ENCODE results near the gene MFRP. TPM values are rescaled to one million over a fixed set of nuclear protein-coding genes. Genes with fewer than 3 reads are reported as not detected.

MFRP gene
- total and polyA plus RNA-seq, 9 of the 15 experiments (the other 6 are each of a cell fraction or from before 2014, with no cell fraction given): not detected

- peak; percentile 67 for TF ChIP-seq SMC3 (conservative IDR thresholded peaks at IDR 0.05; ENCODE audit: insufficient read depth, low read depth, low read length)
- TF ChIP-seq PTRF (tag; IDR thresholded peaks at IDR 0.05): no peak
- no peak for TF ChIP-seq ZNF584 (CRISPR knock-in tag; IDR thresholded peaks at IDR 0.05; ENCODE audit: low read depth)
- TF ChIP-seq POLR2G (IDR thresholded peaks at IDR 0.05; ENCODE audit: low read depth, low read length): peak; percentile 39
- no peak; a peak in 1 of 4 replicates for TF ChIP-seq HDAC1 (IDR thresholded peaks at IDR 0.05)
- peak; percentile 74 for TF ChIP-seq HNRNPLL (IDR thresholded peaks at IDR 0.05; ENCODE audit: low read depth, low read length, poor library complexity, severe bottlenecking)
- no peak for TF ChIP-seq ZNF384 (IDR thresholded peaks at IDR 0.05; ENCODE audit: low read depth, low read length)
- no peak for TF ChIP-seq ZNF785 (CRISPR knock-in tag; IDR thresholded peaks at IDR 0.05)
- no peak for TF ChIP-seq HNRNPH1 (optimal IDR thresholded peaks at IDR 0.05; ENCODE audit: low read depth, low read length)
- no peak for TF ChIP-seq HDAC6 (IDR thresholded peaks at IDR 0.05; ENCODE audit: low read depth, low read length)
- TF ChIP-seq, protein P1, sequence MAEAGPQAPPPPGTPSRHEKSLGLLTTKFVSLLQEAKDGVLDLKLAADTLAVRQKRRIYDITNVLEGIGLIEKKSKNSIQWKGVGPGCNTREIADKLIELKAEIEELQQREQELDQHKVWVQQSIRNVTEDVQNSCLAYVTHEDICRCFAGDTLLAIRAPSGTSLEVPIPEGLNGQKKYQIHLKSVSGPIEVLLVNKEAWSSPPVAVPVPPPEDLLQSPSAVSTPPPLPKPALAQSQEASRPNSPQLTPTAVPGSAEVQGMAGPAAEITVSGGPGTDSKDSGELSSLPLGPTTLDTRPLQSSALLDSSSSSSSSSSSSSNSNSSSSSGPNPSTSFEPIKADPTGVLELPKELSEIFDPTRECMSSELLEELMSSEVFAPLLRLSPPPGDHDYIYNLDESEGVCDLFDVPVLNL (CRISPR knock-in tag; IDR thresholded peaks at IDR 0.05; ENCODE audit: low read depth): 0 out of 2 replicates have a peak, but pooled peaks have one; percentile 30
- peak; percentile 39; the same call in 1 of the 2 replicates for TF ChIP-seq SOX6 (IDR thresholded peaks at IDR 0.05)
- TF ChIP-seq HOMEZ (CRISPR knock-in tag; IDR thresholded peaks at IDR 0.05): no peak
- peak; percentile 72; the same call in 1 of the 2 replicates for TF ChIP-seq E2F1 (CRISPR knock-in tag; IDR thresholded peaks at IDR 0.05)
- no peak for TF ChIP-seq CEBPB (tag; IDR thresholded peaks at IDR 0.05)
- TF ChIP-seq ZNF445 (CRISPR knock-in tag; IDR thresholded peaks at IDR 0.05; ENCODE audit: low read depth): no peak
- no peak for TF ChIP-seq TSC22D4 (tag; IDR thresholded peaks at IDR 0.05)
- TF ChIP-seq, protein P2, sequence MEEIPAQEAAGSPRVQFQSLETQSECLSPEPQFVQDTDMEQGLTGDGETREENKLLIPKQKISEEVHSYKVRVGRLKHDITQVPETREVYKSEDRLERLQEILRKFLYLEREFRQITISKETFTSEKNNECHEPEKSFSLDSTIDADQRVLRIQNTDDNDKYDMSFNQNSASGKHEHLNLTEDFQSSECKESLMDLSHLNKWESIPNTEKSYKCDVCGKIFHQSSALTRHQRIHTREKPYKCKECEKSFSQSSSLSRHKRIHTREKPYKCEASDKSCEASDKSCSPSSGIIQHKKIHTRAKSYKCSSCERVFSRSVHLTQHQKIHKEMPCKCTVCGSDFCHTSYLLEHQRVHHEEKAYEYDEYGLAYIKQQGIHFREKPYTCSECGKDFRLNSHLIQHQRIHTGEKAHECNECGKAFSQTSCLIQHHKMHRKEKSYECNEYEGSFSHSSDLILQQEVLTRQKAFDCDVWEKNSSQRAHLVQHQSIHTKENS (CRISPR knock-in tag; IDR thresholded peaks at IDR 0.05): no peak
- TF ChIP-seq, protein P3, sequence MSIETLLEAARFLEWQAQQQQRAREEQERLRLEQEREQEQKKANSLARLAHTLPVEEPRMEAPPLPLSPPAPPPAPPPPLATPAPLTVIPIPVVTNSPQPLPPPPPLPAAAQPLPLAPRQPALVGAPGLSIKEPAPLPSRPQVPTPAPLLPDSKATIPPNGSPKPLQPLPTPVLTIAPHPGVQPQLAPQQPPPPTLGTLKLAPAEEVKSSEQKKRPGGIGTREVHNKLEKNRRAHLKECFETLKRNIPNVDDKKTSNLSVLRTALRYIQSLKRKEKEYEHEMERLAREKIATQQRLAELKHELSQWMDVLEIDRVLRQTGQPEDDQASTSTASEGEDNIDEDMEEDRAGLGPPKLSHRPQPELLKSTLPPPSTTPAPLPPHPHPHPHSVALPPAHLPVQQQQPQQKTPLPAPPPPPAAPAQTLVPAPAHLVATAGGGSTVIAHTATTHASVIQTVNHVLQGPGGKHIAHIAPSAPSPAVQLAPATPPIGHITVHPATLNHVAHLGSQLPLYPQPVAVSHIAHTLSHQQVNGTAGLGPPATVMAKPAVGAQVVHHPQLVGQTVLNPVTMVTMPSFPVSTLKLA (conservative IDR thresholded peaks at IDR 0.05): no peak; a peak in 1 of 4 replicates
- TF ChIP-seq SMARCA4 (IDR thresholded peaks at IDR 0.05): peak; percentile 47; the same call in 1 of the 2 replicates
Measured at GRCh38 chr11:119356349-119357031, 10.0 kb upstream of the MFRP start (continued).

All from K562 (cell line).